ENCODE measurements around the gene EIF4G3.

EIF4G3 gene

GRCh38 chr1:20775700-20776099 is 401.0 kb downstream of the EIF4G3 start:
- TF ChIP-seq FOXP2 (optimal IDR thresholded peaks at IDR 0.05; ENCODE audit: borderline replicate concordance, extremely low read depth, extremely low read length, insufficient read depth) (no peak), SIN3A (IDR thresholded peaks at IDR 0.05; ENCODE audit: borderline replicate concordance, insufficient read depth, low read length) (no peak), POLR2AphosphoS5 (IDR thresholded peaks at IDR 0.05; ENCODE audit: low read depth, low read length) (no peak), REST (IDR thresholded peaks at IDR 0.05; ENCODE audit: insufficient read depth in 1 of 2, low read depth in 2 of 2, low read length in 2 of 2) (no peak), TAF1 (IDR thresholded peaks at IDR 0.05; ENCODE audit: borderline replicate concordance, insufficient read depth, low read length) (no peak)

GRCh38 chr1:20771780-20772179 is 404.9 kb downstream of the EIF4G3 start:
- TF ChIP-seq TAF1 (IDR thresholded peaks at IDR 0.05; ENCODE audit: borderline replicate concordance, insufficient read depth, low read length) (no peak), POLR2AphosphoS5 (IDR thresholded peaks at IDR 0.05; ENCODE audit: low read depth, low read length) (no peak), REST (IDR thresholded peaks at IDR 0.05; ENCODE audit: insufficient read depth in 1 of 2, low read depth in 2 of 2, low read length in 2 of 2) (no peak), SIN3A (IDR thresholded peaks at IDR 0.05; ENCODE audit: borderline replicate concordance, insufficient read depth, low read length) (no peak), FOXP2 (optimal IDR thresholded peaks at IDR 0.05; ENCODE audit: borderline replicate concordance, extremely low read depth, extremely low read length, insufficient read depth) (no peak)

GRCh38 chr1:20770314-20771087 is 406.2 kb downstream of the EIF4G3 start:
- TF ChIP-seq REST (IDR thresholded peaks at IDR 0.05; ENCODE audit: insufficient read depth in 1 of 2, low read depth in 2 of 2, low read length in 2 of 2) = no peak
- TF ChIP-seq POLR2AphosphoS5 (IDR thresholded peaks at IDR 0.05; ENCODE audit: low read depth, low read length) = no peak
- TF ChIP-seq FOXP2 (optimal IDR thresholded peaks at IDR 0.05; ENCODE audit: borderline replicate concordance, extremely low read depth, extremely low read length, insufficient read depth) = no peak
- no peak for TF ChIP-seq SIN3A (IDR thresholded peaks at IDR 0.05; ENCODE audit: borderline replicate concordance, insufficient read depth, low read length)
- no peak for TF ChIP-seq TAF1 (IDR thresholded peaks at IDR 0.05; ENCODE audit: borderline replicate concordance, insufficient read depth, low read length)

- TF ChIP-seq REST (IDR thresholded peaks at IDR 0.05; ENCODE audit: insufficient read depth in 1 of 2, low read depth in 2 of 2, low read length in 2 of 2) (no peak), SIN3A (IDR thresholded peaks at IDR 0.05; ENCODE audit: borderline replicate concordance, insufficient read depth, low read length) (no peak), FOXP2 (optimal IDR thresholded peaks at IDR 0.05; ENCODE audit: borderline replicate concordance, extremely low read depth, extremely low read length, insufficient read depth) (no peak), POLR2AphosphoS5 (IDR thresholded peaks at IDR 0.05; ENCODE audit: low read depth, low read length) (no peak), TAF1 (IDR thresholded peaks at IDR 0.05; ENCODE audit: borderline replicate concordance, insufficient read depth, low read length) (no peak)
Measured at GRCh38 chr1:20767271-20767670, 409.4 kb downstream of the EIF4G3 start.
